ENCODE data around the gene KCNA5.
A peak's percentile ranks its signal among the peaks of the same experiment; 100 is the strongest.

Gene KCNA5

DNA sequence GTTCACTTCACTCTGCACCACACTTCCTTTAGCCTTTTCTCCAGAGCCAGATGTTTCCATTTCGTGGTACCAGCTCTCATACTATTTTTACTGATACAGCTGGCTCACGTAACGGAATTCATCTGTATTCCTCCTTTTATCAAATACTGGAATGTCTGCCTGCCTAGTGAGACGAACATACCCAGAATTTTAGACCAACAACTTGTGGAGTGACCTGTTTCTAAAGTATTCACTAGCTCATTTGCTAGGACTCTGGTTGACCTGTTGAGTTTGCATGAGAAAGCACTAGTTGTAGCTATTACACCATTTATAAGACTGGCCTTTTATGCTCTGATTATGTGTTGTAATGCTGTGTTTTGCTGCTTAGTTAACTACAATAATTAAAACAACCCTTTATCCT, 22.6 kb downstream of the KCNA5 start:
- DNase-seq = no peak

- DNase-seq = no peak
Observed at GRCh38 chr12:5068126-5068525, 24.4 kb downstream of the KCNA5 start.

GRCh38 chr12:5068619-5069018, 24.9 kb downstream of the KCNA5 start:
- DNase-seq = no peak

DNA sequence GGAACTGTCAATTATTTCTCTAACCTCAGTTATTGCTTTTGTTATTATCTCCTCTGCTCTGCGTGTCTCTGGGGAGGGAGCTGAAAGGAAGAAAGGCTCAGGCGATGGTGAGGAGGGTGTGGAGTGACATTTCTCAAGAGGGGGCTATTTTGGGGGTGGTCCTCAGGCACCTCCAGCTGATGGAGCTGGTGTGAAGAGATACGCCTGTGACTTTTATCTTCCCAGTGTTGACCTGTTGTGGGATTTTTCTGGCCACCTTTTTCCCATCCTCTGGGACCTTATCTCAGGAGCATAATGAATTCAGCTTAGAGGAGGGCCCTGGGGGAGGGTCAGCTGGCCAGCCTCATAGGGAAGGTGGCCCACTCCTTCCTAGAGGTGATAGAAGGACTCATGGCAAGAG, 26.4 kb downstream of the KCNA5 start:
- no peak for DNase-seq

- DNase-seq = no peak
Observed at GRCh38 chr12:5071496-5071895, 27.8 kb downstream of the KCNA5 start.

- no peak for DNase-seq
Observed at GRCh38 chr12:5072311-5072710, 28.6 kb downstream of the KCNA5 start.

- no peak for DNase-seq
Observed at GRCh38 chr12:5073054-5073453, 29.4 kb downstream of the KCNA5 start.

DNA sequence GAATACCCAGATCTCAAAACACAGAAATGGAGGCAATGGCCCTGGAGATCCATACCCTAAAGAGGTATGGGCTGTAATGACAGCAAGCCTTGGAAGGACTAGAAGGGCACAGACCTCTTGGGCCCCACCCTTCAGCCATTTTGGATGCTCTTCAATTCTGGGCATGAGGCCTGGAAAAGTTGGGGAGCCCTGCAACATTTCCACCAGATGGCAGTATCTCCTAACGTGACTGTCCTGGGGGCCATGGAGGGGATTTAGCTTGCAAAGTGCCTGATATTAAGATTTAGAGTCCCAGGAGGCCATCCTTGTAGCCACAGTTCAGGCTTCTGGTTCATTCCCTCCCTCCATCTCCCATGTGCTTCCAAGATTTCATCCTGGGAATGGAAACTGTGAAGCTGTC, 30.2 kb downstream of the KCNA5 start:
- peak in 1 of 2 experiments; percentile 4 for DNase-seq

GRCh38 chr12:5076761-5077160, 33.1 kb downstream of the KCNA5 start:
- DNase-seq = no peak

DNA sequence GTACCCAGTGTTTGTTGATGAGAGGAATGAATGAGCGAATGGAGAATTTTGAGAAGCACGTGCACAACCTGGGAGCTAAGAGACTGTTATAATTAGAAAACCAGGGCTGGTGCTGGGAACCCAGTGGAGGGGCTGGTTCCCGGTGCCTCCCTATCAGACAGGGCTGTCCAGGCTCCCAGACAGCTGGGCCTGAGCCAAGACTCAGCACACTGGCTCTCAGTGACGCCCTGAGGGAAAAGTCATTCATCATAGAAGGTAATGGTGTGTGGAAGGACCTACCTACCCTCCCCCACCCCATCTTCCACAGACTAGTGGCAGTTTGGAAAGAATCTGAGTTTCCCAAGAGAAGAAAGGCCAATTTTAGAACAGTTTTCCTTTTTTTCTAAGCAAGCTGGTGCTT, 34.7 kb downstream of the KCNA5 start:
- no peak for DNase-seq

GRCh38 chr12:5081016-5081415, 37.3 kb downstream of the KCNA5 start:
- DNase-seq = no peak

- DNase-seq = peak in 1 of 2 experiments; percentile 14
Observed at GRCh38 chr12:5083955-5084849, 40.5 kb downstream of the KCNA5 start.

GRCh38 chr12:5085896-5086295, 42.2 kb downstream of the KCNA5 start:
- no peak for DNase-seq

GRCh38 chr12:5087831-5088554, 44.3 kb downstream of the KCNA5 start:
- no peak for DNase-seq

- DNase-seq = no peak
Observed at GRCh38 chr12:5088586-5089264, 45.0 kb downstream of the KCNA5 start.

- DNase-seq = no peak
Observed at GRCh38 chr12:5094551-5094950, 50.9 kb downstream of the KCNA5 start.

GRCh38 chr12:5094986-5095385, 51.3 kb downstream of the KCNA5 start:
- no peak for DNase-seq

All from activated CD4-positive, alpha-beta T cell treated with anti-CD3 and anti-CD28 coated beads, Interleukin-2, amount 50 U/mL, for 48 hours (primary cell).